ENCODE measurements around the gene TAMALIN.

The TAMALIN gene

DNA sequence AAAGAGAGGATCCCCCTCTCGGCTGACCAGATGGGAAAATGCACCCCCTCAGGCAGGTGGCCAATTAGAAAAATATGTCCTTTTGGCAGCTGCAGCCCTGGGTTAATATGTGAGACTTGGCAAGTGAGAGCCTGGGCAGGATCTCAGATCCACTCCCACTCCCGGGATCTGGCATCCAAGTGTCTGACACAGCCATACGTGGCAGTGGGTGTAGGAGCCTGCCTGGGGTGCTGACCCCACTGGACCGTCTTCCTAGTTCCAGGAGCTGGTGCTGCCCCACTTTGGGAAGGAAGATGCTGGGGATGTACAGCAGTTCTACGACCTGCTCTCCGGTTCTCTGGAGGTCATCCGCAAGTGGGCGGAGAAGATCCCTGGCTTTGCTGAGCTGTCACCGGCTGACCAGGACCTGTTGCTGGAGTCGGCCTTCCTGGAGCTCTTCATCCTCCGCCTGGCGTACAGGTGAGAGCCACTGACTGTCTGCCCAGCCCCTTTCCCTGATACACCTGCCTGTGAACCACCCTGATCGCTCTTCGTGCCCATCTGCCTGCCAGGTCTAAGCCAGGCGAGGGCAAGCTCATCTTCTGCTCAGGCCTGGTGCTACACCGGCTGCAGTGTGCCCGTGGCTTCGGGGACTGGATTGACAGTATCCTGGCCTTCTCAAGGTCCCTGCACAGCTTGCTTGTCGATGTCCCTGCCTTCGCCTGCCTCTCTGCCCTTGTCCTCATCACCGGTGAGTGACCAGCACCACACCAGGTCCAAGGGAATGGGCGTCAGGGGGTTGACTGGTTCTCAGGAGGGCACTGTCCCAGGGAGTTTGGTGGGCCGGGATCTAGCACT is 50.3 kb downstream of the TAMALIN start:
- DNase-seq: no peak

DNA sequence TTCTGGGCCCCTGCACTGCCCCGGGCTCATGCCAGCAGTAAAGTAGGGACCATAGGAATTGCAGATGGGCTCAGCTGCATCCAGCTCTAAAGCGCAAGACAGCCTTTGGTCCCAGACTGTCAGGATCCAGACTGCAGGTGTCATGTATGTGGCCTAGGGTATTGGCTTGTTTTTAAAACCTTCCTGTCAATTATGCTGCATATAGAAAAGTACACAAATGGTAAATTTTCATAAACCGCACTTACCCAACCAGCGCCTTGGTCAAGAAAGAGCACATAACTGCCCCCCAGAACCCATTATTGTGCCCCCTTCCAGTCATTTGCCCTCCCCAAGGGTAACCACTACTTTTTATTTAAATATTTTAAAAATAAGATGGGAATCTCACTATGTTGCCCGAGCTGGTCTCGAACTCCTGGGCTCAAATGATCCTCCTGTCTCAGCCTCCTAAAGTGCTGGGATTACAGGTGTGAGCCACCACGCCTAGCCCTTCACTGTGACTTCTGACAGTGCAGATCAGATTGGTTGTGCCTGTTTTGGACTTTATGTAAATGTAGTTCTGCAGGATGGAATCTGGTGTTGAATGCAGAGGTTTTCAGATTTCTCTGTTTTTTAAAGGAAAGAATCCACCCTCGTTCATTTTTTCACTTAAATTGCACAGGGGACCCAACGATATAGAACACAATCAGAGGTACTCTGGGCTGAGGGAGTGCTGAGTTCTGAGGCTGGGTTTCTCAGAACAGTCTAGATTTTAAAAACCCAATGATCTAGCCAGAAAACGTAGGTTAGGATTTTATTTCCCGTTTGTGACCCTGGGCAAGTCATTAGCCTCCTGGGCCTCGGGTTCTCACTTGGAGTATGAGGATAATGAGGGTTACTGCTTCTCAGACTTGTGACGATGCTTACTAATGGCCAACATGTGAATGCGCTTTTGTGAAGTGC is 51.2 kb downstream of the TAMALIN start:
- DNase-seq: no peak

DNA sequence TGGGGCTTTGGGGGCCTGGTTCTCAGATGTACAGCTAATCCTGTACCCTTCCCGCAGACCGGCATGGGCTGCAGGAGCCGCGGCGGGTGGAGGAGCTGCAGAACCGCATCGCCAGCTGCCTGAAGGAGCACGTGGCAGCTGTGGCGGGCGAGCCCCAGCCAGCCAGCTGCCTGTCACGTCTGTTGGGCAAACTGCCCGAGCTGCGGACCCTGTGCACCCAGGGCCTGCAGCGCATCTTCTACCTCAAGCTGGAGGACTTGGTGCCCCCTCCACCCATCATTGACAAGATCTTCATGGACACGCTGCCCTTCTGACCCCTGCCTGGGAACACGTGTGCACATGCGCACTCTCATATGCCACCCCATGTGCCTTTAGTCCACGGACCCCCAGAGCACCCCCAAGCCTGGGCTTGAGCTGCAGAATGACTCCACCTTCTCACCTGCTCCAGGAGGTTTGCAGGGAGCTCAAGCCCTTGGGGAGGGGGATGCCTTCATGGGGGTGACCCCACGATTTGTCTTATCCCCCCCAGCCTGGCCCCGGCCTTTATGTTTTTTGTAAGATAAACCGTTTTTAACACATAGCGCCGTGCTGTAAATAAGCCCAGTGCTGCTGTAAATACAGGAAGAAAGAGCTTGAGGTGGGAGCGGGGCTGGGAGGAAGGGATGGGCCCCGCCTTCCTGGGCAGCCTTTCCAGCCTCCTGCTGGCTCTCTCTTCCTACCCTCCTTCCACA is 52.0 kb downstream of the TAMALIN start:
- no peak for DNase-seq

DNA sequence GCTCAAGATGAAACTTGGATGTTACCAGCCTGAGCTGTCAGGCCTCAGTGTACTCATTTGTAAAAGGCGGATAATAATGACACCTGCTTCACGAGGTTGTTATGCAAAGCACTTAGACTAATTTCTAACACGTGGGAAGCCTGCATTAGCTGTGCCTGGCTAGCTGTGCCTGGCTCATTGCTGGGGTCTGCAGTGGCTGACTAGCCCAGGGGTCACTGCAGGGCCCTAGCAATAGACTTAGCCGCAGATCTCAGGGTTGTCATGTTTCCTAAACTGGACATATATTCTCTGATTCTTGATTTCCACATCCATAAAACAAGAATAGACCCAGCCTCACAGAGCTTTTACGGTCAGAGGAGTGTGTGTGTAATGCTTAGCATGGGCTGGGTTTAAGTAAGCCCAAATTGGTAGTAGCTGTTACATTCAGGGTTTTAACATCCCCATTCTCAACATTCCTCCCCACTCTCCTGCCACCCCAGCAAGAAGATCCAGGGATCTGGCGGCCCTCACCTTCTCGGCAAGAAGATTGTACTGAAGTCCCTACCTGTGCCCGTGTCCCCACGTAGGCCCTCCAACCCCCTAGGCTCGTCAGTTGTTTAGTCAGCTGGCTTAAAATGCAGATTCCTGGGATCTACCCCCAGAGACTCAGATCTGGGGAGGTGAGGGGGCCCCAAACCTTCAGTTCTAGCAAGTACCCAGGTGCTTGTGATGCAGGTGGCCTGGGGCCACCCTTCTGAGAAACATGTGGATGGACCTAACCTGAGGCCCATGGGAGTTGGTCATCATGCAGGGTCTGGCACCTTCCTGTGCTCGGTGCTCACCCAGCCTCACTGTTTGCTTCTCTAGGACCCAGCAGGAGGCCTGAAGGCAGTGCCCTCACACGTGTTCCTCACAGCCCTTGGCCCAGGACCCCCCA is 53.1 kb downstream of the TAMALIN start:
- DNase-seq: no peak

DNA sequence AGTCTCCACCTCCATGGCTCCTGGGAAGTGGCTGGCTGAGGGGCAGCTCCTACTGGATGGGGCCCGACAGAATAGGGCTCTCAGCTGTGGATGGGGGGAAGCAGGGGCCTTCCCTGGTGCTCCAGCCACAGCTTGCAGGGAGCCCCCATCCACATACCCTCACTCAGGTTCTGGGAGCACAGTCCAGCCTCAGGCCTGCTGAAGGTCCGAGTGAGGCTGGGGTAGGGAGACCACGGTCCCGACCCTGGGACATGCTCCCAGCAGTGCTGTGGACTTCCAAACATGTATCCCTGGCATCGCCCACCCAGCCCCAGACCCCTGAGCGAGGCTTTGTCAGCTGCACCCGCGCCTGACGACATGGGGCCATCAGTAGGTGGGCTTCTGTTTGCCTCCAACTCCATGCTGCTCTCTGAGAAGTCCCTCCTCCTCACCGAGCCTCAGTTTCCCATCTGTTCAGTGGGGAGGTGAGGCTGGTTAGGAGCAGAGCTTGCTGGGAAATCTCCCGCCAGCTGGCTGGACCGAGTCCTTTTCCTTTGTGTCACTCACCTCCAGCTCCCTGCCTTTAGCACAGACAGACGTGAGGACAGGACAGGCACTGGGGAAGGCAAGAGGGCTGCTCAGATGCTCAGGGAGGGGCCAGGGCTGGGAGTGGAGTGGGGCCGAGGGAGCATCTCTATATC is 53.9 kb downstream of the TAMALIN start:
- DNase-seq: no peak

DNA sequence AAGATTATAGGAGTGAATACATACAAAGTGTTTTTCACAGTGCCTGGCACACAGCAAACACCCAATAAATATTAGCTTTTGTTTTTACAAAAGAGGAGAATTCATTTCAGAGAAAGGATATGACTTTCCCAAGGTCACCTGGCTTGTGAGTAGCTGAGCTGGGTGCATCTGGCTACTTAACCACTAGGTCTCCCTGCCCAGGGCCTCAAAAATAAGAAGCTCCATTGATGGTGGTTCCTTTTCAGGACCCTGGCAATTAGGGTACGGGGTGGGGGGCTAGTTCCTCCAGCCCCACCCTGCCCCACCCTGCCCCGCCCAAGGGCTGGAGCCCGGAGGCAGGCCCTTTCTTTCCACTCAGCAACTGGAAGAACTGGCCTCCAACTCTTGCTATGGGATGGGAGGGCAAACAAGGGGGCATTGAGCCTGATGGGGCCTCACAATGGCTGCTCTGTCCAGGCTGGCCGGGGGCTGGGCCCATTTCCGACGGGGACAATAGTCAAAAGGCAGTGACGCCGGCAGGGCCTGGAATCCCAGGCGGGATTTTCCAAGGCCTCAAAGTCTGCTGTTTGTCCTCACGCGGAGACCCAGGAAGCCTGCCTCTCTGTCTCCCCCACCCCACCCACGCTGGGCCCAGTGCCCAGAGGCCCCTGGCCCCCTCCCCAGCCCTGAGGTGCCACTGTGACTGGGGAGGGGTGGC is 54.9 kb downstream of the TAMALIN start:
- no peak for DNase-seq

DNA sequence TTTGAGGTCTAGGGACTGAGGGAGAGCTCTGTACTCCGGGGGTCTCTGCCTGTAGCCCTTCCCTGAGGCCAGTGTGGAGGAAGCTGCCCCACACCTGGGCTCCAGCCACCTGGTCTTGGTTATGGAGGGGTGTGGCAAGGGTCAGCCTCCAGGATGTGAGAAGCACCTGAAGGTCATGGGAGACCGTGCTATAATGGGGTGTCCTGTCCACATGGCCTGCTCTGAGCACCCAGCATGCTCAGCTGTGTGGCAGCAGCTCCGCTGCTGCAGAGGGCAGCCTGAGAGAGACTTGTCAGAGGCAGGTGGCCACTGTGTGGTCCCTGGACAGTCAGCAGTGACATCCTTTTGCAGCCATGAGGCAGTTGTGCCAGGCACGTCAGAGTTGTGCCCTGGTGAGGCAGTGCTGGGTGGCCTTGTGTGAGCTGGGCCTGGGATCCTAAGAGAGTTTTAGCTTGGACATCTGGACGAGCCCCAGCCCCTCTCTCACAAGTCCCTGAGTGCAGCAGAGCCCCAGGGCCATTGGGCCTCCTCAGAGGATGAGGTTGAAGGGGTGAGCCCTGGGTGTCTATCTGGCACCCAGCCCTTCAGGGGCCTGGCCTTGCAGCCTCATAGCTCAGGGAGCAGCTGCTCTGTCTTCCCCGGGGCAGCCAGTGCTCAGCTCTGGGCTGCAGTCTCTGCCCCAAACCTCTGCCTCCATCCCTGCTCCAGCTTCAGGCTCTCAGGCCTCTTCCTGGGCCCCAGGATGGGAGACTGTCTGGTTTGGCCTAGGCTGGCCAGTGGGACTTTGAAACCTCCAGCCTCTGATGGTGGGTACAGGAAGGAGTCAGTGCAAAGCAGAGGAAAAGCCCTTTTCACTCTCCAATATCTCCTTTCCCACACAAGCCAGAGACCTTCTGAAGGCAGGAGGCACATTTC is 55.7 kb downstream of the TAMALIN start:
- DNase-seq: no peak

DNA sequence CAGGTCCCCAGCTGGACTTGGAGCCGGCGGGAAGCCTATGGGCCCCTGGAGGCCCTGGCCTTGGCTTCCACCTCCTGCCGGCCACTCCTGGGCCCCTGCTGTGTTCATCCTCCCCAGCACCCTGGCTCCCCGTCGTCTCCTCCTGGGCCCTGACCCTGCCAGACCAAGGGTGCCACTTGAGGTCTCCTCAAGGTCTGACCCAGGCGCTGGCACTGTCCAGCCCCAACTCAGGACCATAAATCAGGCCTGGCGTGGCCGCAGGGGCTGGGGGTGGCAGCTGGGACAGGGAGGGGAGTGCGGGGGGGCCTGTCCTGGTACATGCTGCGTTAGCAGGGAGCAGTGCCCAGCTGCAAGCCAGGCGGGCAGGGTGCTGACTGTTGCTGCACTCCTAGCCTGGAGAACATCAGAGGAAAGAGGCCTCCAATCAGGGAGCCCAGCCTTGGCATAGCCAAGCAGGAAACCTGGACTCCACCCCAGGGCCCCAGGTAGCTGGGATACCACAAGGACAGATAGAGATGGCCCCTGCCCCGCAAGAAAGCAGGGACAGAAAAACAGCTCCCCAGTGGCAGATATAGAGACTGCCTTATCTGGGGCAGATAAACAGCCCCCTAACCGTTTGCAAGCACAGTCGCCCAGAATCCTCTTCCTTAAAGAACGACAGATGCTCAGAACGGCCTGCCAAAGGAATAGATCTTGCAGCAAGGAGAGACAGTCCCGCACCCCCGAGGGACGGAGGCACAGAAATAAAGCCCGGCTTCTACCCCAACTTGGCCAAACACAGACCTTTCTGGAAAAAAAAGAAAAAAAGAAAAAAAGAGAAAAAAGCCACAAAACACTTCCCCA is 56.6 kb downstream of the TAMALIN start:
- no peak for DNase-seq

DNA sequence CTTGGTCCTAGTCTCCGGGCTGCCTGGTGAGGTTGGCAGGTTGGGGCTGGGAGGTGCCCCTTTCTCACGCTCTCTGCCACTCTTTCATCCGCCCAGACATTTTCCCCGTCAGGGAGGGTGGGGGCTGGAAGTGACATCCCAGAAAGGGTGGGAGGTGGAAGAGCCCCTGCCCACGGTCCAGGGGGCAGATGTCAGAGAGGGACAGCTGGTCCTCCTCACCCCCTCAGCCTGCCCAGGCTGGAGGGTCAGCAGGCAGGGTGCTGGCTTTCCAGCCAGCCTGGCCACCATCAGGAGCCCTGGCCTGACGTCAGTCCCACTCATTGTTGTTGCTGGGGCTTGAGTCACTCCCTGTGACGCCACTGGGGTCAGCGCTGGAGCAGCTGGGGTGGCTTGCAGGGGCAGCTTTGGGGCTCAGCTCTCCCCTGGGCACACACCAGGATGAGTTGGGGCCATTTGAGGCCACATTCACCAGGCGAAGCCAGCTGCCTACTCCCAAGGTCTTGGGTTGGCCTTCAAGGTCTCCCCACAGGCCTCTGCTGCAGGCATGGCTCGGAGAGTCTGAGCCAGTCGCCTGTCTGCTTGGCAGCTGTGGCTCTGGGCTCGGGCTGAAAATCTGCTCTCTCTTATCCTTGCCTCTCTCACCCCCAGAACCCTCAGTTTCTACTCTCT is 57.4 kb downstream of the TAMALIN start:
- DNase-seq: no peak
